Measurements from ENCODE around the gene MBIP. TPM values are rescaled to one million over a fixed set of nuclear protein-coding genes. Genes with fewer than 3 reads are reported as not detected.
"Not testable (repeated sequence)": the region's sequence is repeated elsewhere in the genome, so short reads cannot be mapped to it uniquely, and the experiment has no call there.

MBIP gene
- total RNA-seq, 2 donors from 2014 or later, result 4.5 to 10.1 TPM

GRCh38 chr14:36361210-36361853 is 40.9 kb upstream of the MBIP start:
- no peak for TF ChIP-seq CTCF (IDR thresholded peaks at IDR 0.05)

GRCh38 chr14:36356862-36357261 is 36.4 kb upstream of the MBIP start:
- no peak overlapping the region for H3K4me3 ChIP-seq
- no peaks in the 10 kb centered on the region for H3K4me1 ChIP-seq
- H3K36me3 ChIP-seq, result no peaks in the 10 kb centered on the region
- no peak for TF ChIP-seq CTCF (IDR thresholded peaks at IDR 0.05)
- peaks cover 0 to 19% of the 10 kb centered on the region in 2 donors for H3K9me3 ChIP-seq
- no peak overlapping the region for H3K27ac ChIP-seq
- no peak for DNase-seq (ENCODE audit: low spot score)
- no peaks in the 10 kb centered on the region for H3K27me3 ChIP-seq

More at GRCh38 chr14:36361210-36361853, 40.9 kb upstream of the MBIP start:
- Histone ChIP-seq H3K4me3 (no peak overlapping the region), H3K4me1 (no peaks in the 10 kb centered on the region), H3K36me3 (no peaks in the 10 kb centered on the region), H3K27me3 (no peaks in the 10 kb centered on the region), H3K27ac (no peak overlapping the region), H3K9me3 (peaks cover 0 to 8% of the 10 kb centered on the region in 2 donors)
- no peak for DNase-seq (ENCODE audit: low spot score)

GRCh38 chr14:36346052-36346451 is 25.6 kb upstream of the MBIP start:
- Histone ChIP-seq H3K4me3 (no peak overlapping the region), H3K27ac (no peak overlapping the region), H3K36me3 (no peaks in the 10 kb centered on the region), H3K9me3 (no peaks in the 10 kb centered on the region), H3K27me3 (no peaks in the 10 kb centered on the region), H3K4me1 (no peaks in the 10 kb centered on the region)
- TF ChIP-seq CTCF (IDR thresholded peaks at IDR 0.05), result no peak
- DNase-seq (ENCODE audit: low spot score), result no peak

- Histone ChIP-seq H3K27ac (no peak overlapping the region), H3K36me3 (no peaks in the 10 kb centered on the region), H3K27me3 (no peaks in the 10 kb centered on the region), H3K9me3 (no peaks in the 10 kb centered on the region), H3K4me3 (no peak overlapping the region), H3K4me1 (no peaks in the 10 kb centered on the region)
- TF ChIP-seq CTCF (IDR thresholded peaks at IDR 0.05), result no peak
- DNase-seq (ENCODE audit: low spot score), result no peak
Measured at GRCh38 chr14:36344211-36344610, 23.8 kb upstream of the MBIP start.

GRCh38 chr14:36341811-36342210 is 21.4 kb upstream of the MBIP start:
- H3K9me3 ChIP-seq; H3K4me3 ChIP-seq; H3K36me3 ChIP-seq; H3K4me1 ChIP-seq; DNase-seq (ENCODE audit: low spot score); H3K27me3 ChIP-seq; H3K27ac ChIP-seq: not testable (repeated sequence)

- H3K4me3 ChIP-seq, result no peak overlapping the region
- no peaks in the 10 kb centered on the region for H3K36me3 ChIP-seq
- H3K27ac ChIP-seq, result no peak overlapping the region
- no peaks in the 10 kb centered on the region for H3K4me1 ChIP-seq
- TF ChIP-seq CTCF (IDR thresholded peaks at IDR 0.05), result no peak
- H3K9me3 ChIP-seq, result no peaks in the 10 kb centered on the region
- DNase-seq (ENCODE audit: low spot score), result no peak
- no peaks in the 10 kb centered on the region for H3K27me3 ChIP-seq
Measured at GRCh38 chr14:36340276-36340890, 19.9 kb upstream of the MBIP start.

Data from right atrium auricular region (tissue), 2 donors.